ENCODE measurements around the gene ADGRG1.

DNA sequence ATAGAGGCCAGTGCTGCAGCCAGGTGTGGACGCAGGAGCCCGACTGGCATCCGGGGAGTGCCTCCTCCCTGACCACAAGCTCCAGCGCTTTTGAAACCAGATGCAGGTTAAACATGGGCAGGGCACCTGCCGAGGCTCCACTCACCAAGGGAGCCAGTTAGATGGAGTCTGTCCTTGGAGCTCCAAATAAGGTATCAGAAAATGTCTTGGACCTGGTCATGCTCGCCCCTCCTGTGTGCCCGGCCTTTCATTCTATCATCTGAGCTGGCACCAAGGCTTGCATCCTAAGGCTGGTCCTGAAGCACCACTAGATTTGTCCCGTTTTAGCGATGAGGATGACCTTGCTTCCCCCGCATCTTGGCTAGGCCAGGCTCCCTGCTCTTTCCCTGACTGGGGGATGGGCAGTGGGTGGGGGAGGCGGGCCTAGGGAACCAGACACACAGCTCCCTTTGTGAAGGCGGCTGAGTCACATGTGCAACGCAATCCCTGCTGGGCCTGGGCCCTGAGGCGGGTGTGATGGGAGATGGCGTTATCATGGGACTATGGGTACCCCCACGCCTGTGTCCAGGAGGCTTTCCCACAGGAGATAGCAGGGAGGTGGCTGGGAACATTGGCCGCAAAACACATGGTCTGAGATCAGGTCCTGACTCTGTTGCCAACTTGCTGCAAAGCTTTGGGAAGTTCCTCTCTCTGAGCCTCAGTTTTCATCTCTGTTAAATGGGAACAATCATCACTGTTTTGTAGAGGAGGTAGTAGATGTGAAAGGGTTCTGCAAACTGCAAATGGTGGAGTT, 5.0 kb upstream of the ADGRG1 start:
- TF ChIP-seq CTCF (conservative IDR thresholded peaks at IDR 0.05 in 1 of 2, IDR thresholded peaks at IDR 0.05 in 1 of 2; ENCODE audit: low read depth in 1 of 2, low read length in 2 of 2) (no peak), EZH2 (IDR thresholded peaks at IDR 0.05; ENCODE audit: low read length, missing control alignments) (no peak)
